Nephron progenitor cell (in vitro differentiated cells): ENCODE results near the gene TAF4.

Experiments used
- DNase-seq: peaks from one replicate; pipeline ENCODE4 v3.0.0; 2021
- H3K27ac Mint-ChIP-seq: 2 replicates; pipeline ENCODE4 v1.8.0; 2021; ENCODE audit warnings: mild to moderate bottlenecking, moderate library complexity, mixed read lengths
- H3K27me3 Mint-ChIP-seq: 2 replicates; pipeline ENCODE4 v1.8.0; 2021; ENCODE audit warnings: mild to moderate bottlenecking, low read depth, mixed read lengths; ENCODE audit not compliant: poor library complexity
- H3K36me3 Mint-ChIP-seq: 2 replicates; pipeline ENCODE4 v1.8.0; 2021; ENCODE audit warnings: low read depth, mixed read lengths
- H3K4me1 Mint-ChIP-seq: 2 replicates; pipeline ENCODE4 v1.8.0; 2021; ENCODE audit warnings: mixed read lengths
- H3K4me3 Mint-ChIP-seq: 2 replicates; pipeline ENCODE4 v1.8.0; 2021; ENCODE audit warnings: mild to moderate bottlenecking, moderate library complexity, mixed read lengths
- H3K9me3 Mint-ChIP-seq: 2 replicates; pipeline ENCODE4 v1.8.0; 2021; ENCODE audit warnings: mild to moderate bottlenecking, moderate library complexity, mixed read lengths
- TF ChIP-seq, protein P1 (sequence below): fragments of 200-600 bp; sonication (generic); IDR thresholded peaks from 2 replicates; pipeline ENCODE4 v1.5.0; 2021; ENCODE audit warnings: antibody characterized with exemption

TAF4 gene

DNA sequence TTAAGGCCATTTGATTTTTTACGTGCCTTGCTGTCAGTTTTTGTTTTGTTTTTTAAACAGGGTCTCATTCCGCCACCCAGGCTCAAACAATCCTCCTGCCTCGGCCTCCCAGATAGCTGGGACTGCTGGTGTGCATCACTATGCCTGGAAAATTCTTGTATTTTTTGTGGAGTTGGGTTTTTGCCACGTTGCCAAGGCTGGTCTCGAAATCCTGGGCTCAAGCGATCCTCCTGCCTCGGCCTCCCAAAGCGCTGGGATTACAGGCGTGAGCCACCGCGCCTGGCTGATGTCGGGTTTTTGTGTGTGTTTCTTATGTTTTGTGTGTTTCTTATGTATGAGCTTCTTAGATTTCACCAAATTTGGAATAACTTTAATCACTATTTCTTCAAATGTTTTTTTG is 104.8 kb downstream of the TAF4 start:
- TF ChIP-seq, protein P1, sequence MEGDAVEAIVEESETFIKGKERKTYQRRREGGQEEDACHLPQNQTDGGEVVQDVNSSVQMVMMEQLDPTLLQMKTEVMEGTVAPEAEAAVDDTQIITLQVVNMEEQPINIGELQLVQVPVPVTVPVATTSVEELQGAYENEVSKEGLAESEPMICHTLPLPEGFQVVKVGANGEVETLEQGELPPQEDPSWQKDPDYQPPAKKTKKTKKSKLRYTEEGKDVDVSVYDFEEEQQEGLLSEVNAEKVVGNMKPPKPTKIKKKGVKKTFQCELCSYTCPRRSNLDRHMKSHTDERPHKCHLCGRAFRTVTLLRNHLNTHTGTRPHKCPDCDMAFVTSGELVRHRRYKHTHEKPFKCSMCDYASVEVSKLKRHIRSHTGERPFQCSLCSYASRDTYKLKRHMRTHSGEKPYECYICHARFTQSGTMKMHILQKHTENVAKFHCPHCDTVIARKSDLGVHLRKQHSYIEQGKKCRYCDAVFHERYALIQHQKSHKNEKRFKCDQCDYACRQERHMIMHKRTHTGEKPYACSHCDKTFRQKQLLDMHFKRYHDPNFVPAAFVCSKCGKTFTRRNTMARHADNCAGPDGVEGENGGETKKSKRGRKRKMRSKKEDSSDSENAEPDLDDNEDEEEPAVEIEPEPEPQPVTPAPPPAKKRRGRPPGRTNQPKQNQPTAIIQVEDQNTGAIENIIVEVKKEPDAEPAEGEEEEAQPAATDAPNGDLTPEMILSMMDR: no peak
- Mint-ChIP-seq H3K36me3 (peaks cover 10% of the 10 kb centered on the region), H3K4me1 (peaks cover 11% of the 10 kb centered on the region), H3K4me3 (no peak overlapping the region), H3K27ac (no peak overlapping the region), H3K27me3 (peaks cover 27% of the 10 kb centered on the region), H3K9me3 (peaks cover 12% of the 10 kb centered on the region)
- DNase-seq: no peak

DNA sequence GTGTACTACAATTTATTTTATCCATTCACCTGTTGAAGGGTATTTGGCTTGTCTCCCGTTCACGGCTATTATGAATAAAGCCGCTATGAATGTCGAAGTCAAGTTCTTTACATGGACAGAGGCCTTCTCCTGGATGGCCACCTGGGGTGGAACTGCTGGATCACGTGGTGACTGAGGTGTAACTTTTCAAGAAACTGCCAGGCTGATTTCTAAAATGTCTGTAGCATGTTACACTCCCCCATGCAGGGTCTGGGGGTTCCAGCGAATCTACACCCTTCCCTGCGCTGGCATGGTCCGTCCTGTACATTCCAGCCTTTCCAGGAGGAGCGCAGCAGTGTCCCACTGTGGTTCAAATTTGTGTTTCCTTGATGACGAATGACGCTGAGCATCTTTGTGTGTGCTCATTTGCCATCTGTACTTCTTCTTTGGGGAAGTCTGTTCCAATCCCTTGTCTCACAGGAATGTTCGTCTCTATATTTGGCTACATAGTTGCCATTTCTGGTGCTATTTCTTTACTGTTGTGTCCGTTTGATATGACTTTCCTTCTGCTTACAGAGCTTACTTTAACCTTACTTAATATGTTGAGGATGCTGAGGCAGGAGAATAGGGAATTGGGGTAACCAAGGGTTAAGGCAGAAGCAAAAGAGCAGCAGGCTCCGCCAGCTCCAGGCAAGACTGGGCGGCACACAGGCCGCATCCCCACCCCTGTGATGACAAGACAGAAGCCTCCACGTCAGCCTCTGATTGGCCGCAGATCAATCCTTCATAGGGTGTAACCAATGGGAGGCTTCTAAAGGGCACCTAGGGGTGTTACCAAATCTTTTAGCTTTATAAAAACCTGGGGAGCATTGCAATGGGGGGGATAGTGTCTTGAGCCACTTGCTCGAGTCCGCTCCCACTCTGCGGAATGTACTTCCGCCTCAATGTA is 106.6 kb downstream of the TAF4 start:
- Mint-ChIP-seq H3K27me3 (peaks cover 28% of the 10 kb centered on the region), H3K36me3 (peaks cover 10% of the 10 kb centered on the region), H3K9me3 (peaks cover 12% of the 10 kb centered on the region), H3K4me3 (no peak overlapping the region), H3K4me1 (peaks cover 20% of the 10 kb centered on the region), H3K27ac (no peak overlapping the region)
- TF ChIP-seq, protein P1: no peak
- no peak for DNase-seq

DNA sequence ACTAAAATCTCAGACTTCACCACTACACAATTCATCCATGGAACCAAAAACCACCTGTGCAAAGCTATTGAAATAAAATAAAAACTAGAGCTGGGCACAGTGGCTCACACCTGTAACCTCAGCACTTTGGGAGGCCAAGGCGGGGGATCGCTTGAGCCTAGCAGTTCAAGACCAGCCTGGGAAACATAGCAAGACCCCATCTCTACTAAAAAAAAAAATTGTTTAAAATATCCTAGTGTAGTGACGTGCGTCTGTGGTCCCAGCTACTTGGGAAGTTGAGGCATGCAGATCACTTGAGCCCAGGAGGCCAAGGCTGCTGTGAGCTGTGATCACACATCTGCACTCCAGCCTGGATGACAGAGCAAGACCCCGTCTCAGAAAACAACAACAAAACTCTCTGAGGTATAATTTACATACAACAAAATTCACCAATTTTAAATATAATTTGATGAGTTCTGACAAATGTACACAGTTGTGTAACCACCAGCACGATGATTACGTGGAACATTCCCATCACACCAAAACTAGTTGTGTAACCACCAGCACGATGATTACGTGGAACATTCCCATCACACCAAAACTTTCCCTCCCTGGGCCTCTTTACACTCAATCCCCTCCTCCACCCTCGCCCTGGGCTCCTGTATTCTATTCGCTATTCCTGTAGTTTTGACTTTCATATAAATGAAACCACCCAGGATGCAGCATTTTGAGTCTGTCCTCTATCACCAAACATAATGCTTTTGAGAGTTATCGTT is 107.5 kb downstream of the TAF4 start:
- Mint-ChIP-seq H3K27ac (no peak overlapping the region), H3K9me3 (peaks cover 12% of the 10 kb centered on the region), H3K27me3 (peaks cover 26% of the 10 kb centered on the region), H3K4me1 (peaks cover 20% of the 10 kb centered on the region), H3K4me3 (no peak overlapping the region), H3K36me3 (peaks cover 10% of the 10 kb centered on the region)
- DNase-seq: no peak
- TF ChIP-seq, protein P1: no peak

DNA sequence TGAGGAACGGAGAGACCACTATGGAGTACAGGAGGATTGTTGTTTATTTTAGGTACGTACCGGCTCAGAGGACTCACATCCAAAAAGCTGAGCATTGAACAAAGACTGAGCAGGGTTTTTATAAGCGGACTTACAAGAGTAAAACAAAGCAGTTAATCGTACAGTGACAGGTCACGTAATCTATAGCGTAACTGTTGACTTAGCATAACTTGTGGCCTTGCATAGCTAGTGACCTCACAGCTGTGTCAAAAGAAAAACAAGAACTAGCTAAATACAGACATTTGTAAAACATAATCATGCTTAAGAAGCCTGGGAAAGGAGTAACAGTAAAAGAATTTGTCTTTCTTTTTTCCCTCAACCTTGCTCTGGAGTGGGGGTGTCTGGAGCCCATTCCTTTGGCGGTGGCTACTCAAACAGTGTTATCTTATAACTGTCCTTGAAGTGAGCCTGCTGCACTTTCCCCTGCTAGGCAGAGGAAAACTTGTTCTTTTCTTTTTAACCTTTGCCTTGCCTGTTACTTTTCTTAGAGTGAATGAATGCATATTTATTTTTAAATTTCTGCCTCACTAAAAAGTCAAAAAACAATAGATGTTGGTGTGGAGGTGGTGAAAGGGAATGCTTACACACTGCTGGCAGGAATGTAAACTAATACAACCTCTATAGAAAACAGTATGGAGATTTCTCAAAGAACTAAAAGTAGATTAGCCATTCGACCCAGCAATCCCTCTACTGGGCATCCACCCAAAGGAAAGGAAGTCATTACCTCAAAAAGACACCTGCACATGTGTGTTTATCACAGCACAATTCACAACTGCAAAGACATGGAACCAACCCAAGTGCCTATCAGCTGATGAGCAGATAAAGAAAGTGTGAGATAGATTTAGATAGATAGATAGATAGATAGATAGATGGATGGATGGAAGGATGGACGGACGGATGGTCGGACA is 109.0 kb downstream of the TAF4 start:
- no peak for DNase-seq
- Mint-ChIP-seq H3K9me3 (peaks cover 9% of the 10 kb centered on the region), H3K27ac (no peak overlapping the region)

More for the DNA sequence above, 109.0 kb downstream of the TAF4 start:
- no peak overlapping the region for H3K4me3 Mint-ChIP-seq
- H3K27me3 Mint-ChIP-seq: peaks cover 32% of the 10 kb centered on the region
- peaks cover 7% of the 10 kb centered on the region for H3K36me3 Mint-ChIP-seq
- TF ChIP-seq, protein P1: no peak
- H3K4me1 Mint-ChIP-seq: peaks cover 26% of the 10 kb centered on the region
